Suppressor macrophage treated with lipopolysaccharide for 1 hour (primary cell): ENCODE measurements around the gene UBE2E2.
A peak's percentile ranks its signal among the peaks of the same experiment; 100 is the strongest.

ENCODE experiments used
- DNase-seq, 3 donors: peaks; one replicate each; pipeline ENCODE4 v3.0.0-alpha.2; 2020 to 2022

The UBE2E2 gene

GRCh38 chr3:23390989-23391553 is 187.9 kb downstream of the UBE2E2 start:
- DNase-seq, result no peak

- DNase-seq, result no peak
These were observed 192.0 kb downstream of the UBE2E2 start for GRCh38 chr3:23395115-23395514.

GRCh38 chr3:23396746-23397145 is 193.6 kb downstream of the UBE2E2 start:
- DNase-seq, result peak in 1 of 3 donors; percentile 24

- DNase-seq, result no peak
These were observed 196.1 kb downstream of the UBE2E2 start for GRCh38 chr3:23399221-23399620.

GRCh38 chr3:23402728-23403492 is 199.8 kb downstream of the UBE2E2 start:
- DNase-seq, result peak; percentile 55 to 82 (median 72)

- DNase-seq, result no peak
These were observed 201.1 kb downstream of the UBE2E2 start for GRCh38 chr3:23404246-23404645.

GRCh38 chr3:23405081-23405480 is 202.0 kb downstream of the UBE2E2 start:
- no peak for DNase-seq

GRCh38 chr3:23406601-23407000 is 203.5 kb downstream of the UBE2E2 start:
- no peak for DNase-seq

- no peak for DNase-seq
These were observed 214.9 kb downstream of the UBE2E2 start for GRCh38 chr3:23418026-23418425.

GRCh38 chr3:23421811-23422516 is 218.8 kb downstream of the UBE2E2 start:
- DNase-seq, result no peak

- DNase-seq, result no peak
These were observed 219.4 kb downstream of the UBE2E2 start for GRCh38 chr3:23422517-23422851.

GRCh38 chr3:23425410-23425809 is 222.3 kb downstream of the UBE2E2 start:
- no peak for DNase-seq

GRCh38 chr3:23430781-23431398 is 227.8 kb downstream of the UBE2E2 start:
- no peak for DNase-seq

GRCh38 chr3:23431764-23432163 is 228.6 kb downstream of the UBE2E2 start:
- DNase-seq, result no peak

GRCh38 chr3:23435318-23435717 is 232.2 kb downstream of the UBE2E2 start:
- DNase-seq, result peak; percentile 20 to 40 (median 35)

- DNase-seq, result no peak
These were observed 232.8 kb downstream of the UBE2E2 start for GRCh38 chr3:23435904-23436303.

- no peak for DNase-seq
These were observed 234.5 kb downstream of the UBE2E2 start for GRCh38 chr3:23437484-23438145.

- DNase-seq, result no peak
These were observed 235.5 kb downstream of the UBE2E2 start for GRCh38 chr3:23438657-23439056.

- DNase-seq, result no peak
These were observed 236.0 kb downstream of the UBE2E2 start for GRCh38 chr3:23439080-23439479.

GRCh38 chr3:23440416-23441294 is 237.5 kb downstream of the UBE2E2 start:
- no peak for DNase-seq

- DNase-seq, result peak; percentile 81 to 85 (median 82)
These were observed 239.7 kb downstream of the UBE2E2 start for GRCh38 chr3:23442598-23443383.
